Measurements from ENCODE around the gene GTF3C5.
"Not testable (repeated sequence)": the region's sequence is repeated elsewhere in the genome, so short reads cannot be mapped to it uniquely, and the experiment has no call there.

GTF3C5 gene

DNA sequence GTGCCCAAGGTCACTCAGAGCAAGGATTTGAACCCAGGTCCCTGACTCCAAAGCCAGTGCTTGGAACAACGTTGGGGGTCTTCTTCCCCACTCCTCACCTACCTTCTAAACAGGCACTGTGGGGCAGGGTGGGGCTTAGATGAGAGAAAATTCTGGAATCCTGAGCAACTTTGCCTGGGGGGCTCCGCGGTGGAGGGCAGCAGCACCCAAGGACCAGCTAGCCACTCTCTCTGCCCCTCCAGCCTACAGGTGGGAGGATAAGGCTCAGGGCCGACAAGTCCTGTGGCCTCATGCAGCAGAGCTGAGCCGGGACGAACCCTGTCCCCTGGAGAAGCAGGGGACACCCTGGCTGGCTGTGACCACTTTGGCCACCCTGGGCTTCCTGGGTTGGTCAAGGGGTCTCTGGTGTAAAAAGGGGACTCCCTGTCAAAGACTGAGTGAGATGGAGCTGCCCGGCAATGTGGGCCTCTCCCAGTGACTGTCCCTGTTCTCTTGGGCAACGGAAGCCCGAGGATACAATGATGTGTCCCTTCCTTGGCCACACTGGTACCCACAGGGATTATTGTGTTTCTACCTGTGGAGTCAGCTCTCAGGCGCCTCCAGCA is 57.5 kb downstream of the GTF3C5 start:
- TF ChIP-seq, protein P1, sequence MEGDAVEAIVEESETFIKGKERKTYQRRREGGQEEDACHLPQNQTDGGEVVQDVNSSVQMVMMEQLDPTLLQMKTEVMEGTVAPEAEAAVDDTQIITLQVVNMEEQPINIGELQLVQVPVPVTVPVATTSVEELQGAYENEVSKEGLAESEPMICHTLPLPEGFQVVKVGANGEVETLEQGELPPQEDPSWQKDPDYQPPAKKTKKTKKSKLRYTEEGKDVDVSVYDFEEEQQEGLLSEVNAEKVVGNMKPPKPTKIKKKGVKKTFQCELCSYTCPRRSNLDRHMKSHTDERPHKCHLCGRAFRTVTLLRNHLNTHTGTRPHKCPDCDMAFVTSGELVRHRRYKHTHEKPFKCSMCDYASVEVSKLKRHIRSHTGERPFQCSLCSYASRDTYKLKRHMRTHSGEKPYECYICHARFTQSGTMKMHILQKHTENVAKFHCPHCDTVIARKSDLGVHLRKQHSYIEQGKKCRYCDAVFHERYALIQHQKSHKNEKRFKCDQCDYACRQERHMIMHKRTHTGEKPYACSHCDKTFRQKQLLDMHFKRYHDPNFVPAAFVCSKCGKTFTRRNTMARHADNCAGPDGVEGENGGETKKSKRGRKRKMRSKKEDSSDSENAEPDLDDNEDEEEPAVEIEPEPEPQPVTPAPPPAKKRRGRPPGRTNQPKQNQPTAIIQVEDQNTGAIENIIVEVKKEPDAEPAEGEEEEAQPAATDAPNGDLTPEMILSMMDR (IDR thresholded peaks at IDR 0.05; ENCODE audit: control extremely low read depth, extremely low read depth, low read depth, missing control alignments): no peak
- peak; percentile 12 for DNase-seq (ENCODE audit: extremely low spot score)
- CTCF ChIA-PET: interaction anchor here (1.3 kb wide), 1 partner anchor 56 kb away, joined by 4 read pairs; no protein-coding TSS in a partner anchor
- POLR2A ChIA-PET: no interaction called here

DNA sequence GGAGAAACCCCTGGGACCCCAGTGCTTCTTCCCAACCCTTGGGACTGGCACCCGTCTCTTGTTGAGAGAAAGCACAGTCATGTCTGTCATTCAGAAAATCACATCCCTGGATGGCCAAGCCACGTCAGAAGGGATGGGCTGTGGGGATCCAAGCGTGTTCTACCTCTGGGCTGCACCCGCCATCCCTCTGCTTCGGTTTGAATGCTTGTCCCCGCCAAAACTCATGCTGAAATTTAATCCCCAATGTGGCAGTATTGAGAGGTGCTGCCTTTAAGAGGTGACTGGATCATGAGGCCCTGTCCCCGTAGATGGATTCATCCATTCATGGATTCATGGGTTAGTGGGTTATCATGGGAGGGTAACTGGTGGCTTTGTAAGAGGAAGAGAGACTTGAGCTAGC is 58.0 kb downstream of the GTF3C5 start:
- TF ChIP-seq, protein P1 (IDR thresholded peaks at IDR 0.05; ENCODE audit: control extremely low read depth, extremely low read depth, low read depth, missing control alignments): no peak
- ChIA-PET POLR2A (no interaction called here), CTCF (interaction anchor here (1.2 to 1.3 kb wide), 2 partner anchors 14 to 55 kb away, joined by 3 to 4 read pairs; no protein-coding TSS in a partner anchor)
- DNase-seq (ENCODE audit: extremely low spot score): no peak

DNA sequence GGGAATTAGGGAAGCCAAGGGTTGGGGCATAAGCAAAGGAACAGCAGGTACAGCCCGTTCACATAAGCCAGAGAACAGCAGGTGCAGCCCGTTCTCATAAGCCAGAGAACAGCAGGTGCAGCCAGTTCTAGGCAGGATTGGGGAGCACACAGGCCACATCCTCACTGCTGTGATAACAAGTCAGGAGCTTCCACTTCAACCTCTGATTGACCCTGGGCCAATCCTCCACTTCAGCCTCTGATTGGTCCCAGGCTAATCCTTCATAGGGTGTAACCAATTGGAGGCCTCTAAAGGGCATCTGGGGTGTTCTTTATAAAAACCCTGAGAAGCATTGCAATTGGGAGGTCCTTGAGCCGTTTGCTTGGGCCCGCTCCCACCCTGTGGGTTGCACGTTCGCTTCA is 58.5 kb downstream of the GTF3C5 start:
- ChIA-PET CTCF (interaction anchor here (0.9 to 1.5 kb wide), 4 partner anchors 11 to 55 kb away, joined by 3 to 4 read pairs (median 4); no protein-coding TSS in a partner anchor), POLR2A (interaction anchor here (0.7 kb wide), 1 partner anchor 25 kb away, joined by 9 read pairs; no protein-coding TSS in a partner anchor)
- DNase-seq (ENCODE audit: extremely low spot score): peak; percentile 11

DNA sequence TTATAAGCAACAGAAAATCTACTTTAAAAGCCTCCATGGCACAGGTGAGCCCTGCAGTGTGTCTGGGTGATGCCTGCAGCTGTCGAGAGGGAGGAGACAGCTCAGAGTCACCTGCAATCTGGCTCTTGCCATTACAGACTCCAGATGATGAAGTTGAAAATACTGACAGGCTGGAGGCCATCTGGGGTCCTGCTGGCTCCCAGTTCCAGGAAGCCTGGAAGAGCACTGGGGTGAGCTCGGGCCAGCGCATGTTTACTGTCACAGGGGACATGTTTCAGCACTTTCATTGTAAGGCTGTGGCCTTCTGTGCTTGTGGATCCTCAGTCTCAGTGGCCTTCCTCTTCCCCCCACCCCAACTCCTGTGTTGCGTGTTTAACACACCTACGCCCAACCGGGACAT is 59.4 kb downstream of the GTF3C5 start:
- POLR2A ChIA-PET: interaction anchor here (0.7 kb wide), 1 partner anchor 24 kb away, joined by 9 read pairs; no protein-coding TSS in a partner anchor

More for the DNA sequence above, 58.5 kb downstream of the GTF3C5 start:
- TF ChIP-seq, protein P1 (IDR thresholded peaks at IDR 0.05; ENCODE audit: control extremely low read depth, extremely low read depth, low read depth, missing control alignments): no peak

DNA sequence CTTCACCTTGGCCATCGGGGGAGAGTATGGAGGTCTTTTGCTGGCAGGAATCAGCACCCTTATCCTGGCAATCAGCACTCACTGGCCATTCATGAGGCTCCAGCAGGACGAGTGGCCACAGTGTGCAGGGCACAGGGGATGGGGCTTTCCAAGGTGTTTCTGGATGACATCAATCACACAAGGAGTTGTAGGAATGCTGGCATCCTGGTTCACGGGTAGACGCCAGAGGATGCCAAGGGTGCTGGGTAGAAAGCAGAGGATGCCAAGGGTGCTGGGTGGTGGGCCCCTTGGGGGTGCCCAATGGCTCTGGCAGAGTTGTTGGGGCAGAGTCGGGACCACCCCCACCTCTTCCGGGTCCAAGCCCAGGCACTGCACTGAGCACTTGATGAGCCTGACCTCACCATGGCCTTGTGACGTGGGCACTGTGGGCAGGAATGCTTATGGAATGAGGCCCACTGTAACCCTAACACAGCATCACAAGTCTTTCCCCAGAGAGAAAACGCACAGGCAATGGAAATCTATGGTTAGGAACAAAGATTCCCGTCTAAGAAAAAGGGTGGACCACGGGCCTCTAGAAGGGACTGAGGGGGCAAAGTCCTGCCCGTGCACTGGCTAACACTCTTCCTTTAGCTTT is 60.1 kb downstream of the GTF3C5 start:
- TF ChIP-seq, protein P1 (IDR thresholded peaks at IDR 0.05; ENCODE audit: control extremely low read depth, extremely low read depth, low read depth, missing control alignments): no peak
- no peak for DNase-seq (ENCODE audit: extremely low spot score)
- ChIA-PET POLR2A (no interaction called here), CTCF (no interaction called here)

More for the DNA sequence above, 59.4 kb downstream of the GTF3C5 start:
- CTCF ChIA-PET: interaction anchor here (0.9 to 1.5 kb wide), 3 partner anchors 10 to 16 kb away, joined by 3 to 4 read pairs (median 3); no protein-coding TSS in a partner anchor
- DNase-seq (ENCODE audit: extremely low spot score): no peak
- TF ChIP-seq, protein P1 (IDR thresholded peaks at IDR 0.05; ENCODE audit: control extremely low read depth, extremely low read depth, low read depth, missing control alignments): no peak

DNA sequence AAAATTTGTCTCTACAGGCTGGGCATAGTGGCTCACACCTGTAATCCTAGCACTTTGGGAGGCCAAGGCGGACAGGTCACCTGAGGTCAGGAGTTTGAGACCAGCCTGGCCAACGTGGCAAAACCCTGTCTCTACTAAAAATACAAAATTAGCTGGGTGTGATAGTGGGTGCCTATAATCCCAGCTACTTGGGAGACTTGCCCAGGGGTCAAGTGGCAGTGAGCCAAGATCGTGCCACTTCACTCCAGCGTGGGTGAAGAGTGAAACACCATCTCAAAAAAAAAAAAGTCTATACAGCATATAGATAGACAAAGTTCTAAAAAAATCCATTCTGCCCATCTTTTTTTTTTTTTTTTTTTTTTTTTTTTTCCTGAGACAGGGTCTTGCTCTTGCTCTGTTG is 63.6 kb downstream of the GTF3C5 start:
- DNase-seq (ENCODE audit: extremely low spot score); POLR2A ChIA-PET: not testable (repeated sequence)
- CTCF ChIA-PET: interaction anchor here (1.6 kb wide), 1 partner anchor 9 kb away, joined by 9 read pairs; no protein-coding TSS in a partner anchor
